ENCODE data around the gene EIF4A3. TPM values are rescaled to one million over a fixed set of nuclear protein-coding genes. Genes with fewer than 3 reads are reported as not detected.

The EIF4A3 gene
- polyA plus RNA-seq, 1 donor (not counting 4 experiments of a cell fraction or from before 2014, with no cell fraction given): 143 TPM

GRCh38 chr17:80086616-80087015 lies 60.3 kb downstream of the EIF4A3 start:
- H3K9me1 ChIP-seq (ENCODE audit: control insufficient read depth, extremely low read depth, insufficient read depth, low read length): no peaks in the 10 kb centered on the region
- no peak for DNase-seq (ENCODE audit: low read depth, low spot score)
- peaks cover 7% of the 10 kb centered on the region for H3K27me3 ChIP-seq (ENCODE audit: control insufficient read depth, extremely low read depth, insufficient read depth, low read length)
- H3K4me3 ChIP-seq (ENCODE audit: control insufficient read depth in 2 of 3, extremely low read depth in 1 of 3, insufficient read depth in 2 of 3, low read depth in 1 of 3, low read length in 3 of 3): no peak overlapping the region
- no peaks in the 10 kb centered on the region for H3K79me2 ChIP-seq (ENCODE audit: control insufficient read depth, insufficient read depth, low read length)
- no peaks in the 10 kb centered on the region for H3K4me1 ChIP-seq (ENCODE audit: control insufficient read depth, extremely low read depth, insufficient read depth, low read length)
- TF ChIP-seq, protein P1, sequence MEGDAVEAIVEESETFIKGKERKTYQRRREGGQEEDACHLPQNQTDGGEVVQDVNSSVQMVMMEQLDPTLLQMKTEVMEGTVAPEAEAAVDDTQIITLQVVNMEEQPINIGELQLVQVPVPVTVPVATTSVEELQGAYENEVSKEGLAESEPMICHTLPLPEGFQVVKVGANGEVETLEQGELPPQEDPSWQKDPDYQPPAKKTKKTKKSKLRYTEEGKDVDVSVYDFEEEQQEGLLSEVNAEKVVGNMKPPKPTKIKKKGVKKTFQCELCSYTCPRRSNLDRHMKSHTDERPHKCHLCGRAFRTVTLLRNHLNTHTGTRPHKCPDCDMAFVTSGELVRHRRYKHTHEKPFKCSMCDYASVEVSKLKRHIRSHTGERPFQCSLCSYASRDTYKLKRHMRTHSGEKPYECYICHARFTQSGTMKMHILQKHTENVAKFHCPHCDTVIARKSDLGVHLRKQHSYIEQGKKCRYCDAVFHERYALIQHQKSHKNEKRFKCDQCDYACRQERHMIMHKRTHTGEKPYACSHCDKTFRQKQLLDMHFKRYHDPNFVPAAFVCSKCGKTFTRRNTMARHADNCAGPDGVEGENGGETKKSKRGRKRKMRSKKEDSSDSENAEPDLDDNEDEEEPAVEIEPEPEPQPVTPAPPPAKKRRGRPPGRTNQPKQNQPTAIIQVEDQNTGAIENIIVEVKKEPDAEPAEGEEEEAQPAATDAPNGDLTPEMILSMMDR (optimal IDR thresholded peaks at IDR 0.05 in 1 of 3, IDR thresholded peaks at IDR 0.05 in 1 of 3, conservative IDR thresholded peaks at IDR 0.05 in 1 of 3; ENCODE audit: extremely low read depth in 1 of 3, insufficient read depth in 2 of 3, low read length in 3 of 3): no peak
- no peak for TF ChIP-seq EZH2 (IDR thresholded peaks at IDR 0.05; ENCODE audit: low read length)
- no peak overlapping the region for H3K27ac ChIP-seq (ENCODE audit: control insufficient read depth, insufficient read depth, low read length)
- dilution Hi-C loops (cut with MboI; ENCODE audit: extremely low pct_ligation_motif_present, low sequenced_read_pairs): no loop called here
- H3K9ac ChIP-seq (ENCODE audit: control insufficient read depth, extremely low read depth, insufficient read depth, low read length): no peak overlapping the region
- no peaks in the 10 kb centered on the region for H3K9me3 ChIP-seq (ENCODE audit: control insufficient read depth, low read depth, low read length)
- H2AFZ ChIP-seq (ENCODE audit: control insufficient read depth, low read length): no peak overlapping the region
- no peaks in the 10 kb centered on the region for H3K36me3 ChIP-seq (ENCODE audit: control insufficient read depth in 2 of 2, extremely low read depth in 1 of 2, insufficient read depth in 2 of 2, low read length in 2 of 2)
- FAIRE-seq: no peak
- H3K4me2 ChIP-seq (ENCODE audit: control insufficient read depth, extremely low read depth, insufficient read depth, low read depth, low read length): no peak overlapping the region
- no peaks in the 10 kb centered on the region for H4K20me1 ChIP-seq (ENCODE audit: control insufficient read depth, extremely low read depth, insufficient read depth, low read length)

DNA sequence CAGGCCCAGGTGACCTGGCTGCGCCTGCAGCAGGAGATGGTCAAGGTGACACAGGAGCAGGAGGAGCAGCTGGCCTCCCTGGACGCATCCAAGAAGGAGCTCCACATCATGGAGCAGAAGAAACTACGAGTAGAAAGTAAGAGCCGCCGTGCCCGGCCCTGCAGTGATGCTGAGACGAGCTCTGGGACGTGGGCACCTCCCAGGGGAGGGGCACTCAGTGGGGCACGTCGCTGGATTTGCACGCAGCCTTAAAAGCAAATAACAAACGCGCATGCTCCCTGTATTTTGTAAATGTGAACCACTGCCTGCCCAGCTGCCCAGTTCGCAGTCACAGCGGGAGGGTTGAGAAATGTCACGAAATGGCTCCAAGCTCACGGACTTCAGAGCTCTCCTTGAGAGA lies 60.8 kb downstream of the EIF4A3 start:
- FAIRE-seq (no peak), DNase-seq (ENCODE audit: low read depth, low spot score) (no peak)
- H3K9me1 ChIP-seq (ENCODE audit: control insufficient read depth, extremely low read depth, insufficient read depth, low read length): no peaks in the 10 kb centered on the region
- H3K79me2 ChIP-seq (ENCODE audit: control insufficient read depth, insufficient read depth, low read length): no peaks in the 10 kb centered on the region
- H3K27me3 ChIP-seq (ENCODE audit: control insufficient read depth, extremely low read depth, insufficient read depth, low read length): peaks cover 7% of the 10 kb centered on the region
- no peaks in the 10 kb centered on the region for H3K36me3 ChIP-seq (ENCODE audit: control insufficient read depth in 2 of 2, extremely low read depth in 1 of 2, insufficient read depth in 2 of 2, low read length in 2 of 2)
- H3K4me2 ChIP-seq (ENCODE audit: control insufficient read depth, extremely low read depth, insufficient read depth, low read depth, low read length): no peak overlapping the region
- no peaks in the 10 kb centered on the region for H3K9me3 ChIP-seq (ENCODE audit: control insufficient read depth, low read depth, low read length)
- H3K27ac ChIP-seq (ENCODE audit: control insufficient read depth, insufficient read depth, low read length): no peak overlapping the region
- H3K4me1 ChIP-seq (ENCODE audit: control insufficient read depth, extremely low read depth, insufficient read depth, low read length): no peaks in the 10 kb centered on the region
- no peaks in the 10 kb centered on the region for H4K20me1 ChIP-seq (ENCODE audit: control insufficient read depth, extremely low read depth, insufficient read depth, low read length)
- H3K9ac ChIP-seq (ENCODE audit: control insufficient read depth, extremely low read depth, insufficient read depth, low read length): no peak overlapping the region
- TF ChIP-seq EZH2 (IDR thresholded peaks at IDR 0.05; ENCODE audit: low read length): no peak
- TF ChIP-seq, protein P1 (optimal IDR thresholded peaks at IDR 0.05 in 1 of 3, IDR thresholded peaks at IDR 0.05 in 1 of 3, conservative IDR thresholded peaks at IDR 0.05 in 1 of 3; ENCODE audit: extremely low read depth in 1 of 3, insufficient read depth in 2 of 3, low read length in 3 of 3): no peak
- H2AFZ ChIP-seq (ENCODE audit: control insufficient read depth, low read length): no peak overlapping the region
- dilution Hi-C loops (cut with MboI; ENCODE audit: extremely low pct_ligation_motif_present, low sequenced_read_pairs): no loop called here
- H3K4me3 ChIP-seq (ENCODE audit: control insufficient read depth in 2 of 3, extremely low read depth in 1 of 3, insufficient read depth in 2 of 3, low read depth in 1 of 3, low read length in 3 of 3): no peak overlapping the region

All from keratinocyte (primary cell).